Measurements from ENCODE around the gene ACYP2. TPM values are rescaled to one million over a fixed set of nuclear protein-coding genes. Genes with fewer than 3 reads are reported as not detected.
"Not testable (repeated sequence)": the region's sequence is repeated elsewhere in the genome, so short reads cannot be mapped to it uniquely, and the experiment has no call there.

Gene ACYP2
- total RNA-seq, 1 donor from 2014 or later, result 10.3 TPM

GRCh38 chr2:54262015-54262765, 146.8 kb downstream of the ACYP2 start:
- no peaks in the 10 kb centered on the region for H3K36me3 ChIP-seq (ENCODE audit: control insufficient read depth, insufficient read depth, low read length)
- no peak overlapping the region for H3K4me3 ChIP-seq (ENCODE audit: low read depth, low read length)
- H3K27me3 ChIP-seq (ENCODE audit: control insufficient read depth, insufficient read depth, low read length), result no peaks in the 10 kb centered on the region
- no peak for DNase-seq (ENCODE audit: low read depth)
- no peak for TF ChIP-seq CTCF (IDR thresholded peaks at IDR 0.05; ENCODE audit: insufficient read depth, low read length, poor library complexity, severe bottlenecking)

GRCh38 chr2:54265081-54265480, 149.7 kb downstream of the ACYP2 start:
- not testable (repeated sequence) for H3K27me3 ChIP-seq (ENCODE audit: control insufficient read depth, insufficient read depth, low read length); H3K36me3 ChIP-seq (ENCODE audit: control insufficient read depth, insufficient read depth, low read length); DNase-seq (ENCODE audit: low read depth); H3K4me3 ChIP-seq (ENCODE audit: low read depth, low read length)

GRCh38 chr2:54267577-54267976, 152.2 kb downstream of the ACYP2 start:
- no peak for DNase-seq (ENCODE audit: low read depth)
- no peak for TF ChIP-seq CTCF (IDR thresholded peaks at IDR 0.05; ENCODE audit: insufficient read depth, low read length, poor library complexity, severe bottlenecking)
- Histone ChIP-seq H3K27me3 (ENCODE audit: control insufficient read depth, insufficient read depth, low read length) (no peaks in the 10 kb centered on the region), H3K36me3 (ENCODE audit: control insufficient read depth, insufficient read depth, low read length) (no peaks in the 10 kb centered on the region), H3K4me3 (ENCODE audit: low read depth, low read length) (no peak overlapping the region)

GRCh38 chr2:54271189-54271588, 155.8 kb downstream of the ACYP2 start:
- no peak for DNase-seq (ENCODE audit: low read depth)
- no peak overlapping the region for H3K4me3 ChIP-seq (ENCODE audit: low read depth, low read length)
- no peaks in the 10 kb centered on the region for H3K36me3 ChIP-seq (ENCODE audit: control insufficient read depth, insufficient read depth, low read length)
- H3K27me3 ChIP-seq (ENCODE audit: control insufficient read depth, insufficient read depth, low read length), result no peaks in the 10 kb centered on the region
- TF ChIP-seq CTCF (IDR thresholded peaks at IDR 0.05; ENCODE audit: insufficient read depth, low read length, poor library complexity, severe bottlenecking), result no peak

GRCh38 chr2:54271843-54272627, 156.6 kb downstream of the ACYP2 start:
- H3K36me3 ChIP-seq (ENCODE audit: control insufficient read depth, insufficient read depth, low read length), result no peaks in the 10 kb centered on the region
- no peak for DNase-seq (ENCODE audit: low read depth)
- H3K4me3 ChIP-seq (ENCODE audit: low read depth, low read length), result no peak overlapping the region
- no peaks in the 10 kb centered on the region for H3K27me3 ChIP-seq (ENCODE audit: control insufficient read depth, insufficient read depth, low read length)
- TF ChIP-seq CTCF (IDR thresholded peaks at IDR 0.05; ENCODE audit: insufficient read depth, low read length, poor library complexity, severe bottlenecking), result no peak

- no peak for TF ChIP-seq CTCF (IDR thresholded peaks at IDR 0.05; ENCODE audit: insufficient read depth, low read length, poor library complexity, severe bottlenecking)
- DNase-seq (ENCODE audit: low read depth), result peak; percentile 16
- Histone ChIP-seq H3K4me3 (ENCODE audit: low read depth, low read length) (no peak overlapping the region), H3K36me3 (ENCODE audit: control insufficient read depth, insufficient read depth, low read length) (no peaks in the 10 kb centered on the region), H3K27me3 (ENCODE audit: control insufficient read depth, insufficient read depth, low read length) (no peaks in the 10 kb centered on the region)
Observed at GRCh38 chr2:54274781-54275242, 159.4 kb downstream of the ACYP2 start.

All from kidney epithelial cell (primary cell).